Measurements from ENCODE around the gene BTBD17. TPM values are rescaled to one million over a fixed set of nuclear protein-coding genes. Genes with fewer than 3 reads are reported as not detected.

The BTBD17 gene
- total RNA-seq, 1 donor from 2014 or later: not detected

DNA sequence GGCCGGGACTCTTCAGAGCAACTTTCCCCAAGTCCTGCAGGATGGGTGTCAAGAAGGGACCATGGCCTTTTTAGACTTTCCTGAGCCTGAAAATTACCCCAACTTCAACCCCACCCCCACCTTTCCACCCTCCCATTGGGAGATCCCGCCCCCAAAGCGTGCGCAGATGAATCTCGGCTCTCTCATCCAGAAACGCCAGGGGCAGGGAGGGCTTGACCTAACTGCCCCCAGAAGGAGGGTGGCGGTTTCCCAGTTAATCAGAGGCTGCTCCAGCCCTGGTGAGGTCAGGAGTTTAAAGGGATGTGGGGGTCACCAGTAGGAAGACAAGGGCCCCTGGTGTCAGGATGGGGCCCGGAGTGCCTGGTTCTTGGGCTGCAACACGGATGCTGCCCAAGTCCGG is 35.2 kb downstream of the BTBD17 start:
- Mint-ChIP-seq H3K9me3 (no peaks in the 10 kb centered on the region), H3K27me3 (peaks cover 48% of the 10 kb centered on the region), H3K4me3 (no peak overlapping the region), H3K27ac (no peak overlapping the region), H3K4me1 (peaks cover 9% of the 10 kb centered on the region), H3K36me3 (ENCODE audit: low read depth) (no peaks in the 10 kb centered on the region)
- intact Hi-C loops (cut with micrococcal nuclease): no loop called here
- ChIA-PET CTCF (no interaction called here), POLR2A (no interaction called here)
- TF ChIP-seq, protein P1, sequence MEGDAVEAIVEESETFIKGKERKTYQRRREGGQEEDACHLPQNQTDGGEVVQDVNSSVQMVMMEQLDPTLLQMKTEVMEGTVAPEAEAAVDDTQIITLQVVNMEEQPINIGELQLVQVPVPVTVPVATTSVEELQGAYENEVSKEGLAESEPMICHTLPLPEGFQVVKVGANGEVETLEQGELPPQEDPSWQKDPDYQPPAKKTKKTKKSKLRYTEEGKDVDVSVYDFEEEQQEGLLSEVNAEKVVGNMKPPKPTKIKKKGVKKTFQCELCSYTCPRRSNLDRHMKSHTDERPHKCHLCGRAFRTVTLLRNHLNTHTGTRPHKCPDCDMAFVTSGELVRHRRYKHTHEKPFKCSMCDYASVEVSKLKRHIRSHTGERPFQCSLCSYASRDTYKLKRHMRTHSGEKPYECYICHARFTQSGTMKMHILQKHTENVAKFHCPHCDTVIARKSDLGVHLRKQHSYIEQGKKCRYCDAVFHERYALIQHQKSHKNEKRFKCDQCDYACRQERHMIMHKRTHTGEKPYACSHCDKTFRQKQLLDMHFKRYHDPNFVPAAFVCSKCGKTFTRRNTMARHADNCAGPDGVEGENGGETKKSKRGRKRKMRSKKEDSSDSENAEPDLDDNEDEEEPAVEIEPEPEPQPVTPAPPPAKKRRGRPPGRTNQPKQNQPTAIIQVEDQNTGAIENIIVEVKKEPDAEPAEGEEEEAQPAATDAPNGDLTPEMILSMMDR (IDR thresholded peaks at IDR 0.05): no peak
- DNase-seq (no peak), ATAC-seq (ENCODE audit: low read depth) (no peak)

DNA sequence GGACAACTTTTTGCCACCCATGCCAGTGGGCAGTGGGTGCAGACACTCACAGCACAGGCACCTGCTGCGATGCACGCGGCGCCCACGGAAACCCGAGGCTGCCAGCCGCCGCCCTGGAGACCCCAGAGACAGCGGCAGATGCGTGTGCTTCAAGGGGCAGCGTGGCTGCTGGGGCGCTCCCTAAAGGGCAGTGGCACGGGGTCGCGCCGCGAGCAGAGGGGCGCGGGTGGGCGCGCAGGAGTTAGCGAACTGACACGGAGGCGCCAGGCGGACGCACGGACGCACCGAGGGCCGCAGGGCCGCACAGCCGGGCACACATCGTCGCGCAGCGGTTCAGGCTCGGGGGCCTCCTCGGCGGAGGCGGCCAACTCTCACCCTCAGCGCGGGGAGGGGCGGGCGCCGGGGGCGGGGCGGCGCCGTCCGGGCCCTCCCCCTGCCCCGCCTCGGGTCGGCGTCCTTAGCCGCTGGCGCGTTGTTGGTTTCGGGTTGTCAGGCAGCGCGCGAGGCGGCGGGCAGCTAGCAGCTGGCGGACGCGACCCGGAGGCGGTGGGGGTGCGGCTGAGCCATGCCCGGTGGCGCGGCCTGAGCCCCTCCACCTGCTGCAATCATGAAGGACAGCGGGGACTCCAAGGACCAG is 35.8 kb downstream of the BTBD17 start, which contains the start of gene KIF19:
Gene KIF19 (plus strand): TSS at position 484 of the 637 bp plus-strand sequence. CDS start 124 bp downstream, at position 608.
- intact Hi-C loops (cut with micrococcal nuclease): no loop called here
- no peak for DNase-seq
- H3K27ac Mint-ChIP-seq: no peak within 1 kb of the TSS
- peaks cover 9% of the 10 kb centered on the region for H3K4me1 Mint-ChIP-seq
- H3K9me3 Mint-ChIP-seq: no peaks in the 10 kb centered on the region
- CTCF ChIA-PET: no interaction called here
- no peak within 1 kb of the TSS for H3K4me3 Mint-ChIP-seq
- ATAC-seq (ENCODE audit: low read depth): peak; percentile 66
- POLR2A ChIA-PET: no interaction called here
- TF ChIP-seq, protein P1 (IDR thresholded peaks at IDR 0.05): no peak
- H3K27me3 Mint-ChIP-seq: peaks cover 47% of the 10 kb centered on the region
- H3K36me3 Mint-ChIP-seq (ENCODE audit: low read depth): no peaks in the 10 kb centered on the region

DNA sequence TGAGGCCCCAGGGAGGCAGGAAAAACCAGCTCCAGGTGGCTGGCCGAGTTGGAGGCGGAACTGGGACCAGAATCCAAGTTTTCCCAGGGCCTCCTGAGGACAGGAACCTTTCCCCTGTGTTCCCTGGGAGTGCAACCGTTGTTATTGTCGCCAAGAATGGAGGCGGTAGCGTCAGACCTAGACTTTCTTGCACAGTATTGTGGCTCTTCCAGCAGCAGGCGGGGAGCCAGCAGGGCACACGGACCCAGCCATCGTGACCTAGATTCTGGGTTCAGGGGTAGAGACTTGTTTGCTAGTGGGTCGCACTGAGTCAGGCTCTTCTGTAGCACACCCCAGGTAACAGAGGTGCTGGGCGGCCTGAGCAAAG is 36.3 kb downstream of the BTBD17 start:
- CTCF ChIA-PET: no interaction called here
- ATAC-seq (ENCODE audit: low read depth): no peak
- TF ChIP-seq, protein P1 (IDR thresholded peaks at IDR 0.05): no peak
- no peak overlapping the region for H3K27ac Mint-ChIP-seq
- peaks cover 45% of the 10 kb centered on the region for H3K27me3 Mint-ChIP-seq
- no peak for DNase-seq
- H3K4me3 Mint-ChIP-seq: no peak overlapping the region
- H3K36me3 Mint-ChIP-seq (ENCODE audit: low read depth): no peaks in the 10 kb centered on the region
- POLR2A ChIA-PET: no interaction called here
- intact Hi-C loops (cut with micrococcal nuclease): no loop called here
- no peaks in the 10 kb centered on the region for H3K9me3 Mint-ChIP-seq
- H3K4me1 Mint-ChIP-seq: peaks cover 9% of the 10 kb centered on the region

DNA sequence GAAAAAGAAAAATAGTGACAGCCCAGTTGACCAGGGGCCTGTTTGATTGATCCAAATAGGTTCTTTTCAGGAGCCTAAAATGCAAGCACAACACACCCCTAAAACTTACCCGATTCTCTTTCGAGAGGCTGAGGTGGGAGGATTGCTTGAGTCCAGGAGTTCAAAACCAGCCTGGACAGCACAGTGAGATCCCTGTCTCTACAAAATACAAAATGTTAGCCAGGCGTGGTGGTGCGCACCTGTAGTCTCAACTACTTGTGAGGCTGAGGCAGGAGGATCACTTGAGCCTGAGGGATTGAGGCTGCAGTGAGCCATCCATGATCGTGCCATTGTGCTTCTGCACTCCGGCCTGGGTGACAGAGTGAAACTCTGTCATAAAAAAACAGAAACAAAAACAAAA is 37.1 kb downstream of the BTBD17 start:
- no peak for DNase-seq

DNA sequence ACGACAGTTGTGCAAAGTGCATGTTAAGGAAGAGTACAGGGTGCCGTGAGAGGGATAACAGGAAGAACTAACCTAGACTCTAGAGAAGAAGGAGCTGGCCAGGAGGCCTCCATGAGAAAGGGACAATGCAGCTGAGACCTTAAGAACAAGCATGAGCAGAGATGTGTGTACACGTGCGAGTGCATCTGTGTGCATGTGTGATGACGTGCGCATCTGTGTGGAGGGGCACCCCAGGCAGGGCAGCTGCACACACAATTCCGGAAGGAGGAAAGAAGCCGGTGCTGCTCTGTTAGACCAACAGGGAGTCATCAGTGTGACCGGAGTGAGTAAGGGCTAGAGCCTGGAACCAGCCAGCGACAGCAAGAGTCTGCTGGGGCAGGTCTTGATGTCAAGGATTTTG is 43.3 kb downstream of the BTBD17 start:
- ChIA-PET POLR2A (no interaction called here), CTCF (no interaction called here)
- Mint-ChIP-seq H3K27me3 (peaks cover 26% of the 10 kb centered on the region), H3K36me3 (ENCODE audit: low read depth) (no peaks in the 10 kb centered on the region), H3K27ac (no peak overlapping the region), H3K9me3 (no peaks in the 10 kb centered on the region), H3K4me3 (no peak overlapping the region), H3K4me1 (no peaks in the 10 kb centered on the region)
- TF ChIP-seq, protein P1 (IDR thresholded peaks at IDR 0.05): no peak
- no peak for ATAC-seq (ENCODE audit: low read depth)
- no peak for DNase-seq
- intact Hi-C loops (cut with micrococcal nuclease): no loop called here

More for the DNA sequence above, 37.1 kb downstream of the BTBD17 start:
- no peaks in the 10 kb centered on the region for H3K9me3 Mint-ChIP-seq
- no peak overlapping the region for H3K27ac Mint-ChIP-seq
- POLR2A ChIA-PET: no interaction called here
- CTCF ChIA-PET: no interaction called here
- peaks cover 9% of the 10 kb centered on the region for H3K4me1 Mint-ChIP-seq
- H3K36me3 Mint-ChIP-seq (ENCODE audit: low read depth): no peaks in the 10 kb centered on the region
- H3K27me3 Mint-ChIP-seq: peaks cover 50% of the 10 kb centered on the region
- no peak for ATAC-seq (ENCODE audit: low read depth)
- TF ChIP-seq, protein P1 (IDR thresholded peaks at IDR 0.05): no peak
- intact Hi-C loops (cut with micrococcal nuclease): no loop called here
- H3K4me3 Mint-ChIP-seq: no peak overlapping the region
